GM20000 (cell line): ENCODE data around the gene HAUS7.
A peak's percentile ranks its signal among the peaks of the same experiment; 100 is the strongest.

Experiments used
- DNase-seq: peaks from one replicate; pipeline ENCODE4 v3.0.0; 2012; ENCODE audit warnings: low spot score
- CTCF ChIP-seq: IDR thresholded peaks from 2 replicates; pipeline ENCODE4 v1.5.1; 2012; ENCODE audit warnings: mild to moderate bottlenecking, control low read depth; ENCODE audit errors: extremely low read depth, missing control alignments

HAUS7 gene

GRCh38 chrX:153412746-153413720 lies 57.3 kb downstream of the HAUS7 start:
- DNase-seq: no peak
- no peak for TF ChIP-seq CTCF

GRCh38 chrX:153411988-153412574 lies 58.3 kb downstream of the HAUS7 start:
- DNase-seq: no peak
- no peak for TF ChIP-seq CTCF

- no peak for TF ChIP-seq CTCF
- peak; percentile 86 for DNase-seq
Measured at GRCh38 chrX:153411255-153411987, 59.0 kb downstream of the HAUS7 start, which contains the start of gene ZFP92. Gene ZFP92 (plus strand): TSS chrX:153411472. CDS start chrX:153418323, 6,851 bp downstream.

GRCh38 chrX:153410888-153411254 lies 59.5 kb downstream of the HAUS7 start:
- DNase-seq: no peak
- TF ChIP-seq CTCF: no peak

- TF ChIP-seq CTCF: no peak
- DNase-seq: no peak
Measured at GRCh38 chrX:153410373-153410772, 60.0 kb downstream of the HAUS7 start.

- no peak for TF ChIP-seq CTCF
- DNase-seq: no peak
Measured at GRCh38 chrX:153409414-153410101, 60.8 kb downstream of the HAUS7 start.
